Measurements from ENCODE around the gene KCTD13.

Gene KCTD13

GRCh38 chr16:29925781-29926710 is at the start of gene KCTD13:
TSS of gene KCTD13 (minus strand) at chr16:29926226. CDS start at chr16:29926033, 193 bp downstream.
- TF ChIP-seq CTCF (IDR thresholded peaks at IDR 0.05; ENCODE audit: low read depth, low read length) = no peak
- peak within 1 kb of the TSS; percentile 80 for H3K4me3 ChIP-seq (ENCODE audit: low read depth, low read length)
- in situ Hi-C loops (cut with HindIII; ENCODE audit: low sequenced_read_pairs) = no loop called here

GRCh38 chr16:29975134-29975538 is 49.1 kb upstream of the KCTD13 start:
- in situ Hi-C loops (cut with HindIII; ENCODE audit: low sequenced_read_pairs) = no loop called here
- peak overlapping the region; percentile 93 for H3K4me3 ChIP-seq (ENCODE audit: low read depth, low read length)
- no peak for DNase-seq (ENCODE audit: low read depth, low spot score)
- no peak for TF ChIP-seq CTCF (IDR thresholded peaks at IDR 0.05; ENCODE audit: low read depth, low read length)

More at GRCh38 chr16:29925781-29926710, at the start of gene KCTD13:
- peak; percentile 81 for DNase-seq (ENCODE audit: low read depth, low spot score)

- DNase-seq (ENCODE audit: low read depth, low spot score) = no peak
- TF ChIP-seq CTCF (IDR thresholded peaks at IDR 0.05; ENCODE audit: low read depth, low read length) = no peak
- in situ Hi-C loops (cut with HindIII; ENCODE audit: low sequenced_read_pairs) = no loop called here
- H3K4me3 ChIP-seq (ENCODE audit: low read depth, low read length) = peak overlapping the region; percentile 93
Measured at GRCh38 chr16:29974291-29975133, 48.5 kb upstream of the KCTD13 start.

GRCh38 chr16:29973384-29974246 is 47.6 kb upstream of the KCTD13 start, which contains the start of gene TAOK2:
TSS of gene TAOK2 (plus strand) at chr16:29973868. CDS start at chr16:29977773, 3,905 bp downstream.
- TF ChIP-seq CTCF (IDR thresholded peaks at IDR 0.05; ENCODE audit: low read depth, low read length) = no peak
- peak within 1 kb of the TSS; percentile 93 for H3K4me3 ChIP-seq (ENCODE audit: low read depth, low read length)
- in situ Hi-C loops (cut with HindIII; ENCODE audit: low sequenced_read_pairs) = no loop called here
- peak; percentile 100 for DNase-seq (ENCODE audit: low read depth, low spot score)

GRCh38 chr16:29972992-29973383 is 47.0 kb upstream of the KCTD13 start:
- DNase-seq (ENCODE audit: low read depth, low spot score) = no peak
- TF ChIP-seq CTCF (IDR thresholded peaks at IDR 0.05; ENCODE audit: low read depth, low read length) = no peak
- H3K4me3 ChIP-seq (ENCODE audit: low read depth, low read length) = no peak overlapping the region
- in situ Hi-C loops (cut with HindIII; ENCODE audit: low sequenced_read_pairs) = no loop called here
